ENCODE measurements around the gene REL.
"Not testable (repeated sequence)": the region's sequence is repeated elsewhere in the genome, so short reads cannot be mapped to it uniquely, and the experiment has no call there.

DNA sequence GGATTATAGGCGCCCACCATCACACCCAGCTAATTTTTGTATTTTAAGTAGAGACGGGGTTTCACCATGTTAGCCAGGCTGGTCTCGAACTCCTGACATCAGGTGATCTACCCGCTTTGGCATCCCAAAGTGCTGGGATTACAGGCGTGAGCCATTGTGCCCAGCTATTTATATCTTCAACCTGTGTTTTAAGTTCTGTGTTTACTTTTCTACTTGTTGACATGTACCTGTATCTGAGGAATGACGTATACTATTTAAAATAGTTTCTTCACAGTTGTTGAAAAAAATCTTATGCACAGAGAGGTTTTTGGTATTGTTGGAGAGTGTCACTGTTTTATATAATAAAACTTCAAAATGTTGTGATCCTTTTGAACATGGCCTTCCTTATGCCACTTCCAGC is 19.9 kb downstream of the REL start:
- TF ChIP-seq CTCF (conservative IDR thresholded peaks at IDR 0.05; ENCODE audit: low read depth, low read length); EZH2 (IDR thresholded peaks at IDR 0.05; ENCODE audit: borderline replicate concordance, low read depth, low read length, poor library complexity, severe bottlenecking): not testable (repeated sequence)

Measured in A673 (cell line).